HCT116 (cell line): Measurements from ENCODE around the gene ZNF311. TPM values are rescaled to one million over a fixed set of nuclear protein-coding genes. Genes with fewer than 3 reads are reported as not detected.

Source experiments
- ATAC-seq: fragments of 200-7000 bp; cut with Tn5 transposase; 2 replicates; pipeline ENCODE4 v1.9.1; 2020; ENCODE audit warnings: mild to moderate bottlenecking, moderate library complexity
- BruUV-seq: library from RNA; stranded (reverse); fragments of 400-500 nt; replicated peaks from 2 replicates; lab custom pipeline; 2021; lab: Mats Ljungman, UMichigan
- CTCF ChIA-PET: fragments of 300-600 bp; sonication (Branson Sonifier 250); formaldehyde crosslinking; loops from one replicate; lab custom pipeline; 2021; ENCODE audit warnings: antibody characterized with exemption; lab: Charles Lee
- POLR2A ChIA-PET: fragments of 300-600, 350-600 bp; sonication (Branson Sonifier 250); formaldehyde crosslinking; loops from one replicate; lab custom pipeline; 2021; ENCODE audit warnings: antibody characterized with exemption; lab: Charles Lee
- RAD21 ChIA-PET, 2 experiments: fragments of 300-600 bp; sonication (Branson Sonifier 250); formaldehyde crosslinking; loops; one replicate each; lab custom pipeline; 2023; ENCODE audit warnings: low total read pairs in 2 of 2; ENCODE audit not compliant: uncharacterized antibody in 2 of 2, unreplicated experiment in 2 of 2, low non-redundant PET in 1 of 2; lab: Charles Lee
- DNase-seq: peaks from one replicate; pipeline ENCODE4 v3.0.0-alpha.2; 2010; ENCODE audit warnings: low read depth, low spot score
- H2AFZ ChIP-seq: fragments of 200-600 bp; shearing (Covaris generic), sonication (generic); 2 replicates; pipeline ENCODE4 v1.6.1; 2017; ENCODE audit warnings: low read depth, mixed run types, mixed read lengths, antibody characterized with exemption, low read length; ENCODE audit not compliant: poor library complexity, severe bottlenecking
- H3K27ac ChIP-seq: 2 replicates; pipeline ENCODE4 v1.5.1; 2012; ENCODE audit warnings: low read depth, low read length
- H3K27me3 ChIP-seq: fragments of 200-600 bp; sonication (generic); 2 replicates; pipeline ENCODE4 v1.6.1; 2016; ENCODE audit warnings: mixed run types, low read length, mixed read lengths; ENCODE audit not compliant: insufficient read depth
- H3K36me3 ChIP-seq, 2 experiments: fragments of 200-500 bp in 1 of 2; fragments of 200-600 bp in 1 of 2; sonication (Bioruptor generic) in 1 of 2; sonication (generic) in 1 of 2; 2 replicates each; pipeline versions ENCODE4 v1.5.1 to v1.6.1; 2014 to 2016; ENCODE audit warnings: low read length in 2 of 2, inconsistent platforms in 1 of 2, mixed read lengths in 1 of 2, mixed run types in 1 of 2; ENCODE audit not compliant: insufficient read depth in 2 of 2, control insufficient read depth in 1 of 2
- H3K4me1 ChIP-seq, 2 experiments: fragments of 200-600 bp in 1 of 2; sonication (generic) in 1 of 2; 2 replicates each; pipeline versions ENCODE4 v1.5.1 to v1.6.1; 2012 to 2017; ENCODE audit warnings: low read length in 2 of 2, inconsistent platforms in 1 of 2, mild to moderate bottlenecking in 1 of 2, mixed read lengths in 1 of 2, mixed run types in 1 of 2, moderate library complexity in 1 of 2; ENCODE audit not compliant: insufficient read depth in 2 of 2, control insufficient read depth in 1 of 2
- H3K4me2 ChIP-seq: fragments of 200-600 bp; sonication (generic); 2 replicates; pipeline ENCODE4 v1.6.1; 2017; ENCODE audit warnings: mixed run types, low read length, mixed read lengths
- H3K4me3 ChIP-seq, 2 experiments: fragments of 200-600 bp in 1 of 2; sonication (generic) in 1 of 2; replicated peaks in 1 of 2; 2 replicates each; pipeline ENCODE4 v1.5.1; 2011 to 2016; ENCODE audit warnings: low read length in 2 of 2, control low read depth in 1 of 2, low read depth in 1 of 2, mild to moderate bottlenecking in 1 of 2, mixed read lengths in 1 of 2, mixed run types in 1 of 2
- H3K79me2 ChIP-seq: fragments of 200-600 bp; sonication (generic); 2 replicates; pipeline ENCODE4 v1.6.1; 2017; ENCODE audit warnings: mild to moderate bottlenecking, mixed run types, low read length, moderate library complexity, mixed read lengths; ENCODE audit not compliant: insufficient read depth
- H3K9ac ChIP-seq: fragments of 200-600 bp; sonication (generic); 2 replicates; pipeline ENCODE4 v1.6.1; 2016; ENCODE audit warnings: low read length, mixed read lengths
- H3K9me2 ChIP-seq: fragments of 200-600 bp; sonication (generic), shearing (Covaris generic); 2 replicates; pipeline ENCODE4 v1.6.1; 2017; ENCODE audit warnings: mixed run types, mild to moderate bottlenecking, moderate library complexity; ENCODE audit not compliant: insufficient read depth
- H3K9me3 ChIP-seq, 2 experiments: fragments of 200-500 bp in 1 of 2; fragments of 200-600 bp in 1 of 2; sonication (Bioruptor generic) in 1 of 2; sonication (generic) in 1 of 2; 2 replicates each; pipeline ENCODE4 v1.6.1; 2014 to 2017; ENCODE audit warnings: low read length in 2 of 2, mixed read lengths in 2 of 2, inconsistent platforms in 1 of 2, low read depth in 1 of 2, mild to moderate bottlenecking in 1 of 2, mixed run types in 1 of 2, moderate library complexity in 1 of 2; ENCODE audit not compliant: control insufficient read depth in 1 of 2, insufficient read depth in 1 of 2
- H4K20me1 ChIP-seq: fragments of 200-600 bp; sonication (generic), shearing (Covaris generic); 2 replicates; pipeline ENCODE4 v1.6.1; 2017; ENCODE audit warnings: mixed run types, mild to moderate bottlenecking, moderate library complexity; ENCODE audit not compliant: insufficient read depth
- ATF3 ChIP-seq: IDR thresholded peaks from 2 replicates; pipeline ENCODE4 v1.6.1; 2012
- CEBPB ChIP-seq: IDR thresholded peaks from 2 replicates; pipeline ENCODE4 v1.6.1; 2012; ENCODE audit warnings: low read depth
- EGR1 ChIP-seq: IDR thresholded peaks from 2 replicates; pipeline ENCODE4 v1.6.1; 2012; ENCODE audit warnings: low read depth
- EZH2 ChIP-seq: fragments of 200-600 bp; sonication (generic); IDR thresholded peaks from 2 replicates; pipeline ENCODE4 v1.6.1; 2017; ENCODE audit warnings: antibody characterized with exemption, mixed run types
- EZH2phosphoT487 ChIP-seq: fragments of 200-600 bp; IDR thresholded peaks from 2 replicates; pipeline ENCODE4 v1.6.1; 2018; ENCODE audit warnings: antibody characterized with exemption, borderline replicate concordance
- FOSL1 ChIP-seq: IDR thresholded peaks from 2 replicates; pipeline ENCODE4 v1.6.1; 2012; ENCODE audit warnings: low read depth
- JUND ChIP-seq: IDR thresholded peaks from 2 replicates; pipeline ENCODE4 v1.6.1; 2012
- MAX ChIP-seq: IDR thresholded peaks from 2 replicates; pipeline ENCODE4 v1.6.1; 2012
- POLR2A ChIP-seq: IDR thresholded peaks from 2 replicates; pipeline ENCODE4 v1.7.0; 2011; ENCODE audit warnings: borderline replicate concordance; ENCODE audit not compliant: insufficient read depth, insufficient read length; ENCODE audit errors: extremely low read depth
- REST ChIP-seq: IDR thresholded peaks from 2 replicates; pipeline ENCODE4 v1.6.1; 2012; ENCODE audit warnings: low read depth
- SP1 ChIP-seq: IDR thresholded peaks from 2 replicates; pipeline ENCODE4 v1.6.1; 2012; ENCODE audit warnings: low read depth
- SRF ChIP-seq: IDR thresholded peaks from 2 replicates; pipeline ENCODE4 v1.6.1; 2012; ENCODE audit warnings: low read depth
- TCF7L2 ChIP-seq: IDR thresholded peaks from 2 replicates; pipeline ENCODE4 v1.7.0; 2011; ENCODE audit warnings: borderline replicate concordance, inconsistent platforms; ENCODE audit not compliant: insufficient read depth, insufficient read length; ENCODE audit errors: extremely low read depth
- ZBTB33 ChIP-seq: IDR thresholded peaks from 2 replicates; pipeline ENCODE4 v1.6.1; 2011; ENCODE audit warnings: mild to moderate bottlenecking, low read length, moderate library complexity; ENCODE audit not compliant: insufficient replicate concordance; ENCODE audit errors: extremely low read depth
- ZFX ChIP-seq: fragments of 450-650 bp; IDR thresholded peaks from 2 replicates; pipeline ENCODE4 v1.6.1; 2017
- ZNF274 ChIP-seq: fragments of 200-500 bp; sonication (Bioruptor generic); IDR thresholded peaks from 2 replicates; pipeline ENCODE4 v1.6.1; 2014; ENCODE audit warnings: mild to moderate bottlenecking, low read depth, low read length, inconsistent platforms
- intact Hi-C: fragments of 100-400 bp; cut with micrococcal nuclease; formaldehyde crosslinking; loops from 2 replicates; pipeline ENCODE4 v1.10.0; 2022
- total RNA-seq: library from RNA; stranded (reverse); gene quantifications from one replicate; pipeline ENCODE4 v1.2.1, GENCODE V29; 2021; ENCODE audit not compliant: unreplicated experiment

ZNF311 gene
- total RNA-seq, 1 experiment from 2014 or later = not detected

GRCh38 chr6:28995093-28995650 is 9.9 kb downstream of the ZNF311 start:
- TF ChIP-seq EGR1 = no peak
- TF ChIP-seq ZNF274 = no peak
- TF ChIP-seq MAX = no peak
- no peak for TF ChIP-seq SP1
- TF ChIP-seq SRF = no peak
- TF ChIP-seq TCF7L2 = no peak
- TF ChIP-seq POLR2A = no peak
- TF ChIP-seq EZH2 = no peak
- TF ChIP-seq ZBTB33 = no peak
- no peak for TF ChIP-seq JUND
- TF ChIP-seq ZFX = no peak
- TF ChIP-seq ATF3 = no peak
- no peak for TF ChIP-seq REST
- no peak for TF ChIP-seq FOSL1
- TF ChIP-seq EZH2phosphoT487 = no peak
- no peak for TF ChIP-seq CEBPB
- H4K20me1 ChIP-seq = no peaks in the 10 kb centered on the region
- no peaks in the 10 kb centered on the region for H3K9me2 ChIP-seq
- intact Hi-C loops = no loop called here
- no peak overlapping the region for H3K4me3 ChIP-seq
- no TSS peak for BruUV-seq
- ChIA-PET RAD21 (no interaction called here), CTCF (no interaction called here), POLR2A (no interaction called here)
- no peak for DNase-seq
- H3K9me3 ChIP-seq = no peaks in the 10 kb centered on the region
- H3K36me3 ChIP-seq = no peaks in the 10 kb centered on the region
- no peak overlapping the region for H3K9ac ChIP-seq
- H3K4me2 ChIP-seq = no peak overlapping the region
- H3K4me1 ChIP-seq = no peaks in the 10 kb centered on the region
- no peaks in the 10 kb centered on the region for H3K27me3 ChIP-seq
- no peak overlapping the region for H3K27ac ChIP-seq
- H3K79me2 ChIP-seq = no peaks in the 10 kb centered on the region
- ATAC-seq = no peak
- H2AFZ ChIP-seq = no peak overlapping the region
